GM19395 (cell line): Measurements from ENCODE around the gene HS3ST3B1.

Experiments
- ATAC-seq: cut with Tn5 transposase; IDR thresholded peaks from one replicate; pipeline ENCODE4 v1.9.1; 2021; ENCODE audit warnings: mild to moderate bottlenecking, moderate library complexity; ENCODE audit not compliant: unreplicated experiment

Gene HS3ST3B1

GRCh38 chr17:14351493-14351892, 50.6 kb downstream of the HS3ST3B1 start:
- ATAC-seq = peak; percentile 86

GRCh38 chr17:14352136-14352535, 51.3 kb downstream of the HS3ST3B1 start:
- ATAC-seq = no peak

- ATAC-seq = no peak
Measured at GRCh38 chr17:14353861-14354474, 53.1 kb downstream of the HS3ST3B1 start.

GRCh38 chr17:14354807-14355206, 53.9 kb downstream of the HS3ST3B1 start:
- no peak for ATAC-seq

- ATAC-seq = no peak
Measured at GRCh38 chr17:14355556-14355955, 54.7 kb downstream of the HS3ST3B1 start.

- peak; percentile 98 for ATAC-seq
Measured at GRCh38 chr17:14359163-14360020, 58.5 kb downstream of the HS3ST3B1 start.

GRCh38 chr17:14360856-14361255, 60.0 kb downstream of the HS3ST3B1 start:
- no peak for ATAC-seq

GRCh38 chr17:14361470-14361869, 60.6 kb downstream of the HS3ST3B1 start:
- no peak for ATAC-seq

- no peak for ATAC-seq
Measured at GRCh38 chr17:14361945-14362508, 61.1 kb downstream of the HS3ST3B1 start.

GRCh38 chr17:14366199-14366598, 65.3 kb downstream of the HS3ST3B1 start:
- no peak for ATAC-seq

- ATAC-seq = no peak
Measured at GRCh38 chr17:14372461-14372860, 71.6 kb downstream of the HS3ST3B1 start.

- ATAC-seq = no peak
Measured at GRCh38 chr17:14372905-14373613, 72.2 kb downstream of the HS3ST3B1 start.

GRCh38 chr17:14373614-14374259, 72.9 kb downstream of the HS3ST3B1 start:
- no peak for ATAC-seq

- ATAC-seq = no peak
Measured at GRCh38 chr17:14374268-14374667, 73.4 kb downstream of the HS3ST3B1 start.

- no peak for ATAC-seq
Measured at GRCh38 chr17:14376666-14377065, 75.8 kb downstream of the HS3ST3B1 start.

GRCh38 chr17:14381606-14382005, 80.7 kb downstream of the HS3ST3B1 start:
- no peak for ATAC-seq

- no peak for ATAC-seq
Measured at GRCh38 chr17:14387036-14387435, 86.2 kb downstream of the HS3ST3B1 start.

GRCh38 chr17:14389681-14390080, 88.8 kb downstream of the HS3ST3B1 start:
- ATAC-seq = no peak

- no peak for ATAC-seq
Measured at GRCh38 chr17:14393723-14394122, 92.8 kb downstream of the HS3ST3B1 start.

- no peak for ATAC-seq
Measured at GRCh38 chr17:14395255-14395654, 94.4 kb downstream of the HS3ST3B1 start.

GRCh38 chr17:14396547-14396946, 95.7 kb downstream of the HS3ST3B1 start:
- ATAC-seq = no peak
